Skin of body (tissue), 2 donors: ENCODE measurements around the gene AMIGO3. TPM values are rescaled to one million over a fixed set of nuclear protein-coding genes. Genes with fewer than 3 reads are reported as not detected.
A peak's percentile ranks its signal among the peaks of the same experiment; 100 is the strongest.
"Not testable (repeated sequence)": the region's sequence is repeated elsewhere in the genome, so short reads cannot be mapped to it uniquely, and the experiment has no call there.

Source experiments
- DNase-seq: peaks from one replicate; lab custom pipeline; 2025; lab: John Stamatoyannopoulos, UW
- total RNA-seq: library from RNA; depleted of rRNA; stranded (reverse); fragments of >200 nt; gene quantifications from one replicate; pipeline ENCODE4 v1.2.3, GENCODE V29; 2014

The AMIGO3 gene
- total RNA-seq, 1 donor from 2014 or later, result 0.10 TPM

DNA sequence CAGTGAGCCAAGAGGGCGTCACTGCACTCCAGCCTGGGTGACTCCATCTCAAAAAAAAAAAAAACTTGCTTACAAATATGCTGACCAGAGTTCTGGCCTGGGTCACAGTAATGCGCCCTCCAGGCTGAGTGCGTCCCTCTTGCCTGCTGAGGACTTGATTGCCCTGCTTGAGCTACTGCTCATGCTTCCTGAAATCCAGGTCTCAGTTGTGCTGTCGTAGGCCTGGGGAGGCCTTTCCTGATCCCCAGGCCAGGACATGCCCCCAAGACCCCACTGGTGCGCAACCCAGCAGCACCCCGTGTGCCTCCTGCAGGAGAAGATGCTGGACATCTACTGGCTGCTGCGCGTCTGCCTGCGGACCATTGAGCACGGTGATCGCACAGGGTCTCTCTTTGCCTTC, 7.3 kb downstream of the AMIGO3 start:
- DNase-seq, result no peak

DNA sequence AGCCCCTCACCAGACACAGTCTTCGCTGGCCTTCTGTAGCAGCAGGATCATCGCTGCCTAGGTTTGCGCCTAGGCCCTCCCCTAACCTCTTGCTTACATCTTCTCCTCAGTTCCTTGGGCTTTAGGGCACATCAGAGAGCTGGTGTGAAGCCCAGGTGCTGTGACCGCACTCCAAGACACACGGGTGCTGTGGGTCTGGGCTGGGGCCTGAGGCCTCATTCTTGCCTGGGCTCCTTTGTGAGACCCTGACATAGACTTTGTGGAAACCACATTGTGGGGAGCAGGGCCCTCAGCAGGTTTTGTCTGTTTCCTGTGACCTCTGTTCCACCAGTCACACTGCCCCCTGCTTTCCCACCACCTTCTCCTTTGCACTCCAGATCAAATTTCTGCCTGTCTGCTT, 8.0 kb downstream of the AMIGO3 start:
- DNase-seq, result no peak

DNA sequence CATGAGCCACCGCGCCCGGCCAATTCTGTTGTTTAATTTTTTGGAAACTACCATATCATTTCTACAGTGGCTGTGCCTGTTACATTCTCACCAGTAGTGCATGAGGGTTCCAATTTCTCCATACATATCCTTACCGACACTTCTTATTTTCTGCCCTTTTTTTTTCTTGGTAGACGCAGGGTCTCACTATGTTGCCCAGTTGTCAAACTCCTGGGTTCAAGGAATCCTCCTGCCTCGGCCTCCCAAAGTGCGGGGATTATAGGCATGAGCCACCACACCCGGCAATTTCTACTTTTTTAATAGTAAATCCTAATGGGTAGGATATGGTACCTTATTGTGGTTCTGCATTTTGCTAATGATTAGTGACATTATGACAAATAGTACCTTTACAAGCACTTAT, 9.6 kb downstream of the AMIGO3 start:
- DNase-seq, result no peak

DNA sequence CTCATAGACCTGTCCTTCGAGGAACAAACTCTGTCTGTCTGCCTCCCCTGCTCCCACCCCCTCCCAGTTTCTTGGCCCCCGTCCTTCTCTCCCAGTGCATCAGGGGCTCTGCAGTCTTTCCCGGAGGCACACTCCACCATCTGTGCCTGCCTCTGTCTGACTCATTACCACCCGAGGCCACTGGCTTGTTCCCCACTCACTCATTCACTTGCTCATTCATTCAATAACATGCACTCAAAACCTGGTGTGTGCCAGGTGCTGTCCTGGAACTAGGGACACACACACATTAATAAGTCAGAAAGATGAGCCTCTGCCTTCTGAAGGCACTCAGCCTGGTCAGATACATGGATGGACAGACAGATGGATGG, 12.4 kb downstream of the AMIGO3 start:
- no peak for DNase-seq

DNA sequence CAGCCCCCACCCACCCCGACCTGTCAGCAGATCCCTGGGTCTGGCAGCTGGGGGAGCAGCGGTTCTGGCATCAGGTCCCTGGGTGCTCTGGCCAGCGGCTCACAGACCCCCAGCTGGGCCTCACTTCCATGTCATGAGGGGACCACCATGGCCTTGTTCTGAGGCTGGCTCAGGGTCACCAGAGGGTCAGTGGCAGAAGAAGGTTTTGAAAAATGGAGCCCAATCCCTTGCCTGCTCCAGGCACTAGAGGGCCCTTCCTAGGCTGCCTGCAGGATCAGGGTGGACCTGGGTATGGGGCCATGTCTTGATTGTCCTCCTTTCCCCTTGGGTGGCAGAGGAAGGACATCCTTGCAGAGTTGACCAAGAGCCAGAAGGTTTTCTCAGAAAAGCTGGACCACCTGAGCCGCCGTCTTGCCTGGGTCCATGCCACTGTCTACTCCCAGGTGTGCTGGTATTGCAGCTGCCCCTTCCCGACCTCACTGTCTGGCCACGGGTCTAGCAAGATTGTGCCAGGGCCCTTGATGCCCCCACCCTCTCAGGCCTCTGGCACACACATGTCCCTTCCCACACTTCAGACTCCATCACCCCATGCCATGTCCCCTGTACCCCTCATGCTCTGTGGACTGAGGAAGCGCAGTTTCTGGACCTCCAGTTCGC, 12.9 kb downstream of the AMIGO3 start:
- no peak for DNase-seq

DNA sequence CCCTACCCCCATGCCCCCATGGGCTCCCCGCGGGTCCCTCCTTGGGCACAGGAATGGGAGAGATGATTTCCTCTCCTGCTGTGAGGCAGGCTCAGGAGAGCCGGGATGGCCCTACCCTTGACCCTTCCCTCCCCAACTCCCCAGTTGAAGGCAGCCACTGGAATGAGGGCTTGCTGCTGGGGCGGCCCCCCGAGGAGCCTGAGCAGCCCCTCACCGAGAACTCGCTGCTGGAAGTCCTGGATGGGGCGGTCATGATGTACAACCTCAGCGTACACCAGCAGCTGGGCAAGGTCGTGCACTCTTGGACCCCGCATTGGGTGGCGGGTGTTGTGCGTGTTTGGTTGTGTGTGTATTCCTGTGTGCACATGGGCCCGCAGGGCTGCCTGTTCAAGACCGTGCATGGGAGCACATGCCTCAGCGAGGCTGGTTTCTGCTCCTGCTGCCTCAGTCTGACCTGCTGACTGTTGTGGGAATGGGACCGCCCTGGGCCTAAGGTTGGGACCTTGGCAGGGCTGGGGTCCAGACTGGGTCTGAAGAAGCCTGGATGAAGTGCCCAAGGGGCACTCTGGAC, 14.0 kb downstream of the AMIGO3 start:
- DNase-seq, result no peak

DNA sequence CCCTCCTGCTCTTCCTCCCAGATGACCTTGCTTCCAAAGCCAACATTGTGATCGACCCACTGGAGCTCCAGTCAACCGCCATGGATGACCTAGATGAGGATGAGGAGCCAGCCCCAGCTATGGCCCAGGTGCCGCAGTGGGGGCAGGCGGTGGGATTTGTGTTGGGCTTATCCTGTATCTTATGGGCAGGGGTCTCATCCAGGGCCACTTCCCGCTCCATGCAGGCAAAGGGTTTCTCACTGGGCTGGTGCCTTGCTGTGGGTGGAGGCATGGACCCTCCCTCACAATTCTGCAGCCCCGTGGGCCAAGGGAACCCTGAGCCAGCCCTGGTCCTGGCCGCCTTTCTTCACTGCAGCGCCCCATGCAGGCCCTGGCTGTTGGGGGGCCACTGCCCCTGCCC, 14.9 kb downstream of the AMIGO3 start:
- DNase-seq, result no peak

DNA sequence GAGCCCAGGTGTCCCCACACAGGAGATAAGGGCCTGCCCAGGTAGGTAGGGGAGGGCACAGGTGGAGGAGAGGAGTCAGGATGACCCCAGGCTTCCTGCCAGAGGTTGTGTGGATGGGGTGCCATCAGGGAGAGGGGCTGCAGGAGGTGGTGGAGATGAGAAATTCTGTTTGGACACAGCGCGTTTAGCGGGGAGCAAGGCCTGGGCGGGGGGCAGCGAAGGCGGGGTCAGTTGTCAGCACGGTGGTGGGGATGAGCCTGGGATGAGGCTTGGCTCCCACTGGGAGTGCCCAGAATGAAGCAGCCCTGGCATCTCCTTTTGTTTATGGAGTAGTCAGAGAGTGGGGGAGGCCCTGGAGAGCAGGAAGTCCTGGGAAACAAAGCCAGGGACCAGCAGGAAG, 15.5 kb downstream of the AMIGO3 start:
- DNase-seq, result no peak

DNA sequence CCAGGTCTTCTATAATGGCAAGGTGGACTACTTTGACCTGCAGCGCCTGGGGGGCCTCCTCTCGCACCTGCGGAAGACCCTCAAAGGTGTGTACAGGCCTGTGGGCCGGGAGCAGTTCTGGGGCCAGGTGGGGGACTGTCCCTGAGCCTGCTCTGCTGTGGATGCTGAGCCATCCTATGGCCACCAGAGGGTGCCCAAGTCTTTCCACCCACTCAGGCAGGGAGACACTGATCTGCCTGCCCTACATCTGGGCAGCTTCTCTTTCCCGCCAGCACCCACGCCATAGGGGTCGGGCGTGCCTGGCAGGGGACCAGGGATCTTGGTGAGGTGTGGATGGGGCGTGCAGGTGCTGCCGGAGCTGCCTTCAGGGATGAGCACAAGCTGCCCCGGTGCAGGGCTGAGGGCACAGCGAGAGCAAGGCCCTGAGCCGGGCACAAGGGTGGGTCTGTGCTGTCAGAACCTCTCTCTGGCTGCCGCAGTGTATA, 16.0 kb downstream of the AMIGO3 start:
- DNase-seq, result peak; percentile 15

DNA sequence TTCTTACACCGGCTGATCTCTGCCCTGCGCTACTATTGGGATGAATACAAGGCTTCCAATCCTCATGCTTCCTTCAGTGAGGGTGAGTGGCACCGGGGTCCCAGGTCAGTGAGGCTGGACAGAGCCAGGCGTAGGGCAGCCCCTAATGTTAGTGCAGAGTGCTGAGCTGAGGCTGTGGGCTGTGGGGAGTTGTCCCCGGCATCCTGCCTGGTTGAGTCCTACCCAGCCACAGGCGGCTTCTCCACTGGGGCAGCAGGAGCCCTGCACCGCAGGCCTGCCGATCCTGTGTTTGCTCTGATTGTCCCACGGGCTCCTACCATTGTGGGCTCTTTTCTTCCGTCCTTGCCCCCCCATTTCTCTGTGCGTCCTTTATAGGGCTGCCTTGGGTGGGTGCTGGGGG, 16.8 kb downstream of the AMIGO3 start:
- no peak for DNase-seq

DNA sequence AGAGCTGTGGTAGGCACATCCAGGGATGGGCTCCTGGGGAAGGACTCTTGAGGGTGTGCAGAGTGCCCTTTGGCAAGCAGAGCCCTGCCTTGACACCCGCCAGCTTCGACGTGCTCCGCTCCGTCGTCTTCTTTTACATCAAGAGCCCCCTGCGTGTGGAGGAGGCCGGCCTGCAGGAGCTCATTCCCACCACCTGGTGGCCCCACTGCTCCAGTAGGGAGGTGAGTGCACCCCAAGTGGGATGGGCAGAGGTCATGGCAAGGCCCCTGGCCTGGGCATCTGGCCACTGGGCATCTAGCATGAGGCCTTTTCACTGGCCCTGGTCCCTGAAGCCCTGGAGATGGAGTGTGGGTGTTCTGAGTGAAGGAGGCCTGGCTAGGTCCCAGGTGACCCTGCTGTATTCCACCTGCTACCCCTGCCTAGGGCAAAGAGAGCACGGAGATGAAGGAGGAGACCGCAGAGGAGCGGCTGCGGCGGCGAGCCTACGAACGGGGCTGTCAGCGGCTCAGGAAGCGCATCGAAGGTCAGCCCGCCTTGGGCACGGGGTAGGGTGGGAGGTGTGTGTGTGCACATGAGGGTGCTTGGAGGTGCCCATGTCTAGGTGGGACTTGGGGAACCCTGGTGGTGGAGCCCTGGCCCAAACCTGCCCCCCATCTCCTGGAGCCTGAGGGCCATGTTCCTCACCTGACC, 18.0 kb downstream of the AMIGO3 start:
- DNase-seq, result no peak

DNA sequence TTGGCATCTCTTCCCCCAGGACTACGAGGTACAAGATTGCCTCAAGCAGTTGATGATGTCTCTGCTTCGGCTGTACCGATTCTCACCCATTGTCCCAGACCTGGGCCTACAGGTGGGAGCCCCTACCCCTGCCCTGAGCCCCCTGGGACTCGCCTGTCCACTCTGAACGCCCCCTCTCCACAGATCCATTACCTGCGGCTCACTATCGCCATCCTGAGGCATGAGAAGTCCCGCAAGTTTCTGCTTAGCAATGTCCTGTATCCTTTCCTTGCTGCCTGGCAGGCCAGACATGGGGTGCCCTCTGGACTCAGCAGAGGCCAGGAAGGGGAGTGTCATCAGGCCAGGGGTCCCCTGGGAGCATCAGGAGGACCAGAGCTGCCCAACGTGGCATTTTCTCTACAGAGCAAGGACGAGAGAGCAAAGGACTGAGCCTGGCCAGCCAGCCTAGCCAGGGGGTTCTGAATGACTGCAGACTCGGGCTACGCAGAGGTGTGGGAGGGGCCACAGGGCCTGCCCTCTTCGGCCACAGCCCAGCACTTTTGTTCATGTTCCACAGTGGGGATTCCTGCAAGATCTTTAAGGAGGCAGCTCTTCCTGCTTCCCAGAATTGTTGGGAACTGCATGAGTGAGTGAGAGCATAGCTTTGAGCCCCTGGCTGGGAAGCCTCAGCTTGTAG, 18.9 kb downstream of the AMIGO3 start:
- DNase-seq, result no peak

DNA sequence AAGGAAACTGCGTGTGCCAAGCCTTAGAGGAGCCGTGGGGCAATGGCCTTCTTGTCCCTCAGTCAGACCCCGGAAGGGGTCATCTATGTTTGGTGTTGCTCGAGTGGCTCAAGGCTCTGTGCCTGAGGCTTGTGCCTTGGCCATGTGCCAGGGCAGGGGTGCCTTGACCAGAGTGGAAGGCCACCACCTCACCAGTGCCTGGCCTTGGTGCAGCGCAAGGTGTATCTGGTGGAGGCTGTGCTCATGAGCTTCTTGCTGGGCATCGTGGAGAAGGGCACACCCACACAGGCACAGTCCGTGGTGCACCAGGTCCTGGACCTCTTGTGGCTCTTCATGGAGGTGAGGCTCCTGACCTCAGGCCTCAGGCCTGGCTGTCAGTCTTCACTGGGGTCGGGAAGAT, 19.5 kb downstream of the AMIGO3 start:
- no peak for DNase-seq

DNA sequence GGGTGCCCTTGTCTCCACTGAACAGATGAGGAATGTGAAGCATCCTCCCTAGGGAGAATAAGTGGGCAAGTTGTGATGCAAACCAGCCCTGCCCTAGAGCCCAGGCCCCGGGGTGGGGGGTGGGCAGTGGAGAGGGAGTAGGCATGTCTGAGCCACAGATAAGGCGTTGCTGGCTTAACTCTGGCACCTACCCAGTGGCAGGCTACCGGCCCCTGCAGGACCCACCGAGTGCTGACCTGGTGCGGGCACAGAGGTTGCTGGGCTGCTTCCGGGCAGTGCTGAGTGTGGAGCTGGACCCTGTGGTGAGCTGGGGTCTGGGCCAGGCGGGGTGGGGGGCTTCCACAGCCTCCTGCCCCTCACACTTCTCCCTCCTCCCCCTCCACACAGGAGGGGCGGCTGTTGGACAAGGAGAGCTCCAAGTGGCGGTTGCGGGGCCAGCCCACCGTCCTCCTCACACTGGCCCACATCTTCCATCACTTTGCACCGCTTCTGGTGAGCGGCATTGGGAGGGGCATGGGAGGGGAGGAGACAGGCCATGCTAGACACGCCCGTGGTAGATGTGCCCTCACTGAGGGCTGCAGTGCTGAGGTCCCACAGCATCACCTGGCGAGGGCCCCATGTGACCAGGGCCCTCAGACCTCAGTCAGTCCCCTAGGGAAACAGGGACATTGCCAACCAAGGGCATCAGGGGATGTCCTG, 20.1 kb downstream of the AMIGO3 start:
- DNase-seq, result no peak

DNA sequence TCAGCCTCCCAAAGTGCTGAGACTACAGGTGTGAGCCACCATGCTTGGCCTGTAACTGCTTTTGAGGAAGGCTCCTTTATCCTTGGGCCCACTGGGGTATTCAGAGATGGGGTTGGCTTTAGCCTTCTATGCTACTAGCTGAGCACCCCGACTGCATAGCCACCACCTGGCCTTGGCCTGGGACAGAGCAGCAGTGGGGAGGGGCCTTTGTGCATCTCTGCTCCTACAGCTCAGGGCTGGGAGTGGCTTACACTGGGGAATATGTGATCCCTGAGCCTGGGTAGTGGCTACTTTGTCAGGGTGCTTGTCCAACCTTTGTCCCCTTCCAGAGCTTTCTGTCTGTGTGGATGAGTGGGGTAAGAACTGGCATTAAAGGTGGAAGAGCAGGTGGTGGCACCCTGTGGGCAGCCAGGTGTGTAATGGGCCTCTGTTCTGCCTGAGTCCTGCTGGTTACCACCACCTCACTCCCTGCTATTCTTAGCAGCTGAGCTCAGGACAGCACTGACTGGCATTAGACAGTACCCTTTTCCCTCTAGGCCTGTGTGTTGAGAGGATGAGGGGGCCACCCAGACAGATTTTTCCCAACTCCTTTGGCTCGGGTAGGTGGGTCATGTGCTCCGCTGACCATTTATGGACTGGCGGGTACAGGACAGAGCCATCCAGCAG, 24.0 kb downstream of the AMIGO3 start:
- DNase-seq, result not testable (repeated sequence)

DNA sequence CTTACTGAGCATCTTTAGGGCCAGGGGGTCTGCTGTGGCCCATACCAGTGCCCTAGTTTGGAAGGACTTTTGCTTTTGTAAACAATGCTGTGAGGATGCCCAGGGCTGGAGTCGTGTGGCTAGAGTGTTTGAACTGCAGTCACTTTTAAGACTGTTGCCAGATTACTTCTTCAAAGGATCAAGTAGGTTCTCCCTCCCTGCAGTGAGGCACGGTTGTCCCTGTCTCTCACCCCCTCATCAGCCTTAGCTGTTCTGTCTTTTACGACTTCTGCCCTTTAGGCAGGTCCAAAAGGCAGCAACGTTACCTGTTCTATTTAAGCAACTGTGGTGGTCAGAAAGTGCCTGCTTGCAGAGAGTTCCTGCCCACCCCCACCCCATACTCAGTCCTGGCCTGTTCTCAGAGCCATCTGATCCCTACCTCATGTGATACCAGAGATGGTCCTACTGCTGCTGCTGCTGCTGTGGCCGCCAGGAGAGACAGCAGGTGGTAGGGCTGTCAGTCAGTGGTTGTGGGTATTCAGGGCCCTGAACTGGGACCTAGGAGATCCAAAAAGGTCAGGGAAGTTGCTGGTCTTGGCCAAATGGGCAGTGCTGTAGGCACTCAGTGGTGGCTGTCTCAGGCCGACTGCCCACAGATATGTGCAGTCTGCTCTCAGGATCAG, 24.9 kb downstream of the AMIGO3 start:
- not testable (repeated sequence) for DNase-seq

DNA sequence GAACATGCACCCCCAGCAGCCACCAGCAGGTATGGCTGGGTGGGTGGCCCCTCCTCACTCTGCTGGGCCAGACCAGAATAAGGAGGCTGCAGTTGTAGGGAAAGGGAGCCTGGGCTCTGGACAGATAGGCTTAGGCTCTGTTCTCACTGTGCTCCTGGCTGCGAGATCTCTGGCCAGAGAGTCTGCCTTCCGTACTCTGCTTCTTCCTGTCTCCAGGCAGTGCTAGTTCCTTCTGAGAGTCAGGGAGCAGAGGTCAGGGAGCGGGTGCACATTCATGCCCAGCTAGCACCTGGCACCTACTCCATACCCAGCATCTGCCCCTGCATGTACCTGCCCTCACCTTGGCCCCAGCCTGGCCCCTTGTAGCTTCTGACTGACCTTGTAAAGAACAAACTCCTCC, 28.0 kb downstream of the AMIGO3 start:
- not testable (repeated sequence) for DNase-seq

DNA sequence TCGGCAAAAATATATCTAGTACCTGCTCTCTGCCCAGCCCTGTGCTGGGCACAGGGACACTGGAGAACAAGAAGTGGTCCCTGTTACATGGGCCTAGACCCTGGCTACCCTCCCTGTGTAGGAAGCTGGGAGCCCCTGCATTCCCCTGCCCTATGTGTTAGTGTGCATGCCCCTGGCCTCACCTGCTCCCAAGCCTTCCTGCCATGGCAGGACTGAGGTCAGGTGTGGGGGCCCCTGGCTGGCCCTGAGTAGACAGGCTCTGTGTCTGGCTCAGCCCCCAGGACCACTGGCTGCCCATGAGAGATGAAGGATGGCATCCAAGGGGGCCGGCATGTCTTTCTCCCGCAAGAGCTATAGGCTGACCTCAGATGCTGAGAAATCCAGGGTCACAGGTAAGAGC, 28.6 kb downstream of the AMIGO3 start:
- not testable (repeated sequence) for DNase-seq

DNA sequence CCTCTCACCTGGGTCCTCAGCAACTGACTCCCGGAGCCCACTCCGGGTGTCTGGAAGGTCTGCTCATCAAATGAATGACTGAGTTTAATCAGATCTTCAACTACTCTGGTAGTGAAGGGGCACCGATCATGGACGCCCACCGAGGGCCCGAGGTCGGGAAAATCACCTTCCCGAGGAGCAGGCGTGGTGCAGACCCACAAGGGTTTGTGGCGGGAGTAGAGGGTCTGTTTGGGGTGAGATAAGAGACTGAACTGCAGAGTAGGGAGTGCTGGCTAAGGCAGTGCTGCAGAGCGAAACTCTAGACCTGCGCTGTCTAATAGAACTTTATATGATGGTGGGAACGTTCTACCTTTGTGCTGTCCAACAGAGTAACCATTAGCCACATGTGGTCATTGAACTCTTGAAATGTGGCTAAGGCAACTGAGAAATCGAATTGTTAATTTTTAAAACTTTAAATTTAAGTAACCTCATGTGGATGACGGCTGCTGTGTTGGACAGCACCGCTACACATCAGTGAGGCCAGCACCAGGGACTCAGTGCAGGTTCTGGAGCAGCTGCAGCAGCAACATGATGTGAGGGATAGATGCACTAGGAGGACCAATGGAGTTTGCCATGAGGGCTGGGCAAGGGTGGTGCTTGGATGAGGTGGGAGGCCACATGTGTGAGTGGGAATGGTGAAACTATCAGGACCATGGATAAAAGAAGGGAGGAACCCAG, 29.4 kb downstream of the AMIGO3 start:
- not testable (repeated sequence) for DNase-seq
